ENCODE results near the gene LTA. TPM values are rescaled to one million over a fixed set of nuclear protein-coding genes. Genes with fewer than 3 reads are reported as not detected.

Gene LTA
- total and polyA plus RNA-seq, 2 donors (not counting 3 experiments of a cell fraction or from before 2014, with no cell fraction given) = 0.46 TPM; not detected in 1

- BruUV-seq (replicated peaks) = no TSS peak
- intact Hi-C loops (cut with micrococcal nuclease) = no loop called here
- ChIA-PET POLR2A (no interaction called here), CTCF (interaction anchor here (4.2 to 32.6 kb wide), 3 partner anchors 10 to 20 kb away, joined by 16 to 1517 read pairs (median 286); partner anchors contain the start of genes ATP6V1G2, DDX39B, LST1 and NCR3)
- Histone ChIP-seq H3K4me3 (replicated peaks in 1 of 3; ENCODE audit: insufficient read depth in 1 of 3, low read depth in 1 of 3, low read length in 3 of 3) (no peak within 1 kb of the TSS), H4K20me1 (replicated peaks; ENCODE audit: control insufficient read depth, extremely low read depth, insufficient read depth, low read length) (no peaks in the 10 kb centered on the region), H3K36me3 (ENCODE audit: control insufficient read depth in 2 of 2, extremely low read depth in 1 of 2, insufficient read depth in 2 of 2, low read length in 2 of 2) (no peaks in the 10 kb centered on the region), H3K9me3 (replicated peaks; ENCODE audit: control insufficient read depth, insufficient read depth, low read length) (no peaks in the 10 kb centered on the region), H3K9ac (replicated peaks; ENCODE audit: extremely low read depth, insufficient read depth, low read length) (no peak within 1 kb of the TSS), H3K27ac (ENCODE audit: insufficient read depth, low read depth, low read length) (no peak within 1 kb of the TSS), H3K27me3 (ENCODE audit: control insufficient read depth in 2 of 2, insufficient read depth in 2 of 2, low read length in 2 of 2) (no peaks in the 10 kb centered on the region), H3K79me2 (ENCODE audit: control insufficient read depth, insufficient read depth, low read length) (no peaks in the 10 kb centered on the region), H3K4me1 (ENCODE audit: control insufficient read depth, extremely low read depth, insufficient read depth, low read length) (peaks cover 3% of the 10 kb centered on the region), H2AFZ (ENCODE audit: low read depth, low read length) (no peak within 1 kb of the TSS), H3K9me1 (replicated peaks; ENCODE audit: control insufficient read depth, extremely low read depth, insufficient read depth, low read length) (no peaks in the 10 kb centered on the region), H3K4me2 (ENCODE audit: insufficient read depth, low read length) (no peak within 1 kb of the TSS)
- DNase-seq (ENCODE audit: low read depth, low spot score) (no peak), FAIRE-seq (no peak)
- dilution Hi-C loops (cut with MboI; ENCODE audit: extremely low pct_ligation_motif_present, low sequenced_read_pairs) = no loop called here
- TF ChIP-seq MAX (IDR thresholded peaks at IDR 0.05; ENCODE audit: insufficient read depth, insufficient read length) (no peak), GATA2 (IDR thresholded peaks at IDR 0.05; ENCODE audit: insufficient read depth, insufficient read length, low read depth, low read length) (no peak), MYC (IDR thresholded peaks at IDR 0.05; ENCODE audit: low read depth, low read length) (no peak), EZH2 (IDR thresholded peaks at IDR 0.05; ENCODE audit: borderline replicate concordance, low read depth, low read length, severe bottlenecking) (no peak), POLR2A (IDR thresholded peaks at IDR 0.05; ENCODE audit: low read depth, low read length) (no peak), POLR2AphosphoS5 (IDR thresholded peaks at IDR 0.05; ENCODE audit: insufficient read depth, low read depth, low read length) (no peak), CTCF (IDR thresholded peaks at IDR 0.05; ENCODE audit: extremely low read depth in 1 of 2, insufficient read depth in 1 of 2, low read depth in 1 of 2, low read length in 2 of 2) (no peak), JUN (IDR thresholded peaks at IDR 0.05; ENCODE audit: borderline replicate concordance, insufficient read depth, insufficient read length, low read depth) (no peak), FOS (IDR thresholded peaks at IDR 0.05; ENCODE audit: borderline replicate concordance, insufficient read depth, low read length) (no peak)
These were observed 3.3 kb downstream of the LTA start, which contains the start of gene TNF for GRCh38 chr6:31575335-31575901. TNF (plus strand) TSS chr6:31575565; CDS start chr6:31575742, 177 bp downstream.
